Measurements from ENCODE around the gene MAPT. TPM values are rescaled to one million over a fixed set of nuclear protein-coding genes. Genes with fewer than 3 reads are reported as not detected.

MAPT gene
- total RNA-seq, 4 donors from 2014 or later, result 4.2 to 11.1 (median 7.3) TPM

GRCh38 chr17:46074540-46074939, 180.2 kb downstream of the MAPT start:
- Histone ChIP-seq H3K27ac (replicated peaks in 1 of 4) (no peak overlapping the region), H3K9me3 (no peaks in the 10 kb centered on the region), H3K4me3 (no peak overlapping the region), H3K27me3 (no peaks in the 10 kb centered on the region), H3K36me3 (no peaks in the 10 kb centered on the region), H3K4me1 (peaks cover 22 to 67% (median 49%) of the 10 kb centered on the region in 4 donors)
- intact Hi-C loops (cut with DNase I), result no loop called here
- WGBS, result 100% methylated on average over 1 of the region's 1 CpG
- TF ChIP-seq POLR2A (IDR thresholded peaks at IDR 0.05; ENCODE audit: low read depth), result no peak
- TF ChIP-seq EP300 (IDR thresholded peaks at IDR 0.05), result no peak
- no peak for TF ChIP-seq POLR2AphosphoS5 (IDR thresholded peaks at IDR 0.05)
- TF ChIP-seq CTCF (IDR thresholded peaks at IDR 0.05), result no peak
- DNase-seq (ENCODE audit: extremely low spot score), result no peak

Small RNAs within 50 kb of the gene (small RNA-seq; reads per million reads assigned to genes)
- 0 reads per million in 3 donors for gene RF00017

Other genes starting within 250 kb of the MAPT start
- gene CRHR1, start 110.2 kb upstream of the MAPT start, total RNA-seq, result under 1 TPM in 2 of 4 donors, not detected in 2; 0.50 to 0.52 TPM
- gene SPPL2C, start 49.7 kb upstream of the MAPT start, total RNA-seq, result not detected
- not detected for gene STH, start 104.7 kb downstream of the MAPT start, total RNA-seq